Common myeloid progenitor, CD34-positive (primary cell): ENCODE results near the gene MACROD2.

Source experiments
- CTCF ChIA-PET: fragments of 350-600 bp; sonication (Branson Sonifier 250); formaldehyde crosslinking; loops from one replicate; lab custom pipeline; 2021; ENCODE audit warnings: antibody characterized with exemption; lab: Charles Lee
- POLR2A ChIA-PET: fragments of 350-600 bp; sonication (Branson Sonifier 250); formaldehyde crosslinking; loops from one replicate; lab custom pipeline; 2021; ENCODE audit warnings: antibody characterized with exemption; lab: Charles Lee
- DNase-seq, 3 donors: peaks; one replicate each; pipeline versions ENCODE4 v3.0.0 to v3.0.0-alpha.2; 2013
- H3K27ac ChIP-seq, 2 experiments: 1 replicate in 1 of 2; 2 replicates in 1 of 2; pipeline ENCODE4 v1.7.0; 2013; ENCODE audit warnings: inconsistent platforms in 2 of 2, low read length in 2 of 2, mild to moderate bottlenecking in 2 of 2, low read depth in 1 of 2, moderate library complexity in 1 of 2; ENCODE audit not compliant: severe bottlenecking in 2 of 2, insufficient read depth in 1 of 2, poor library complexity in 1 of 2
- H3K27me3 ChIP-seq, 5 experiments: replicated peaks in 2 of 5; 1 replicate in 3 of 5; 2 replicates in 2 of 5; pipeline versions ENCODE4 v1.6.1 to v1.7.0; 2013; ENCODE audit warnings: low read length in 4 of 5, mild to moderate bottlenecking in 2 of 5, moderate library complexity in 2 of 5, inconsistent platforms in 1 of 5; ENCODE audit not compliant: insufficient read depth in 5 of 5, control insufficient read depth in 4 of 5
- H3K36me3 ChIP-seq, 4 experiments: 1 replicate in 2 of 4; 2 replicates in 2 of 4; pipeline versions ENCODE4 v1.6.1 to v1.7.0; 2013; ENCODE audit warnings: low read length in 3 of 4, control low read depth in 1 of 4, mild to moderate bottlenecking in 1 of 4; ENCODE audit not compliant: control insufficient read depth in 4 of 4, insufficient read depth in 4 of 4
- H3K4me1 ChIP-seq, 4 experiments: 1 replicate in 3 of 4; 2 replicates in 1 of 4; pipeline versions ENCODE4 v1.6.1 to v1.7.1; 2013; ENCODE audit warnings: low read length in 3 of 4, mild to moderate bottlenecking in 3 of 4, control low read depth in 1 of 4, inconsistent platforms in 1 of 4, moderate library complexity in 1 of 4; ENCODE audit not compliant: control insufficient read depth in 4 of 4, insufficient read depth in 4 of 4; ENCODE audit errors: control extremely low read depth in 1 of 4
- H3K4me3 ChIP-seq, 7 experiments: 1 replicate in 4 of 7; 2 replicates in 3 of 7; pipeline versions ENCODE4 v1.5.1 to v1.7.0; 2013; ENCODE audit warnings: mild to moderate bottlenecking in 7 of 7, low read length in 6 of 7, moderate library complexity in 6 of 7, inconsistent platforms in 2 of 7, low read depth in 2 of 7, control low read depth in 1 of 7; ENCODE audit not compliant: insufficient read depth in 4 of 7, control insufficient read depth in 1 of 7; ENCODE audit errors: extremely low read depth in 1 of 7
- H3K9me3 ChIP-seq, 5 experiments: 1 replicate in 4 of 5; 2 replicates in 1 of 5; pipeline versions ENCODE4 v1.6.1 to v1.7.1; 2013; ENCODE audit warnings: low read length in 4 of 5, mild to moderate bottlenecking in 2 of 5, inconsistent platforms in 1 of 5, low read depth in 1 of 5, moderate library complexity in 1 of 5; ENCODE audit not compliant: control insufficient read depth in 4 of 5, insufficient read depth in 2 of 5; ENCODE audit errors: control extremely low read depth in 1 of 5
- WGBS: methylation state at CpG from one replicate; pipeline ENCODE4 v1.1.5; 2013; ENCODE audit not compliant: insufficient coverage; 5-methylcytosine and 5-hydroxymethylcytosine counted together

Gene MACROD2

GRCh38 chr20:15634102-15634501 lies 1638.8 kb downstream of the MACROD2 start:
- ChIA-PET POLR2A (no interaction called here), CTCF (no interaction called here)
- no peak overlapping the region for H3K4me3 ChIP-seq
- H3K27ac ChIP-seq: no peak overlapping the region
- no peaks in the 10 kb centered on the region for H3K36me3 ChIP-seq
- no peaks in the 10 kb centered on the region for H3K4me1 ChIP-seq
- no peak for DNase-seq
- 94% methylated on average over 2 of the region's 2 CpGs for WGBS
- peaks cover 0 to 2% (median 0%) of the 10 kb centered on the region in 5 experiments for H3K27me3 ChIP-seq
- H3K9me3 ChIP-seq: no peaks in the 10 kb centered on the region

- Histone ChIP-seq H3K27ac (no peak overlapping the region), H3K27me3 (peaks cover 0 to 3% (median 0%) of the 10 kb centered on the region in 5 experiments), H3K36me3 (no peaks in the 10 kb centered on the region), H3K4me3 (no peak overlapping the region), H3K4me1 (no peaks in the 10 kb centered on the region), H3K9me3 (no peaks in the 10 kb centered on the region)
- no peak for DNase-seq
- POLR2A ChIA-PET: no interaction called here
- no CpG with 5 or more reads among the region's 5 CpGs for WGBS
- CTCF ChIA-PET: interaction anchor here (1.2 kb wide), 1 partner anchor 17 kb away, joined by 3 read pairs; no protein-coding TSS in a partner anchor
Measured at GRCh38 chr20:15637546-15637945, 1642.2 kb downstream of the MACROD2 start.

- 92% methylated on average over 3 of the region's 5 CpGs for WGBS
- ChIA-PET POLR2A (no interaction called here), CTCF (interaction anchor here (1.2 kb wide), 1 partner anchor 16 kb away, joined by 3 read pairs; no protein-coding TSS in a partner anchor)
- no peak for DNase-seq
- Histone ChIP-seq H3K9me3 (no peaks in the 10 kb centered on the region), H3K27me3 (peaks cover 0 to 3% (median 0%) of the 10 kb centered on the region in 5 experiments), H3K36me3 (no peaks in the 10 kb centered on the region), H3K4me3 (no peak overlapping the region), H3K4me1 (no peaks in the 10 kb centered on the region), H3K27ac (no peak overlapping the region)
Measured at GRCh38 chr20:15637950-15638754, 1642.8 kb downstream of the MACROD2 start.

- Histone ChIP-seq H3K4me1 (no peaks in the 10 kb centered on the region), H3K27me3 (peaks cover 0 to 3% (median 0%) of the 10 kb centered on the region in 5 experiments), H3K4me3 (no peak overlapping the region), H3K36me3 (no peaks in the 10 kb centered on the region), H3K9me3 (no peaks in the 10 kb centered on the region), H3K27ac (no peak overlapping the region)
- WGBS: 92% methylated on average over 5 of the region's 5 CpGs
- no peak for DNase-seq
- ChIA-PET POLR2A (no interaction called here), CTCF (no interaction called here)
Measured at GRCh38 chr20:15638816-15639215, 1643.5 kb downstream of the MACROD2 start.

GRCh38 chr20:15639839-15640238 lies 1644.5 kb downstream of the MACROD2 start:
- H3K4me3 ChIP-seq: no peak overlapping the region
- no peak for DNase-seq
- WGBS: 86% methylated on average over 1 of the region's 1 CpG
- H3K27ac ChIP-seq: no peak overlapping the region
- ChIA-PET CTCF (no interaction called here), POLR2A (no interaction called here)
- H3K27me3 ChIP-seq: peaks cover 0 to 1% (median 0%) of the 10 kb centered on the region in 5 experiments
- no peaks in the 10 kb centered on the region for H3K9me3 ChIP-seq
- no peaks in the 10 kb centered on the region for H3K4me1 ChIP-seq
- H3K36me3 ChIP-seq: no peaks in the 10 kb centered on the region

- ChIA-PET CTCF (interaction anchor here (1.1 to 1.6 kb wide), 2 partner anchors 12 to 14 kb away, joined by 4 to 6 read pairs; no protein-coding TSS in a partner anchor), POLR2A (no interaction called here)
- H3K4me3 ChIP-seq: no peak overlapping the region
Measured at GRCh38 chr20:15642109-15642508, 1646.8 kb downstream of the MACROD2 start.

GRCh38 chr20:15642676-15643075 lies 1647.4 kb downstream of the MACROD2 start:
- Histone ChIP-seq H3K27ac (no peak overlapping the region), H3K4me3 (no peak overlapping the region), H3K36me3 (no peaks in the 10 kb centered on the region), H3K9me3 (no peaks in the 10 kb centered on the region), H3K27me3 (peaks cover 0 to 1% (median 0%) of the 10 kb centered on the region in 5 experiments), H3K4me1 (no peaks in the 10 kb centered on the region)
- DNase-seq: no peak
- POLR2A ChIA-PET: no interaction called here
- 55% methylated on average over 3 of the region's 4 CpGs for WGBS
- CTCF ChIA-PET: interaction anchor here (1.6 kb wide), 1 partner anchor 13 kb away, joined by 6 read pairs; no protein-coding TSS in a partner anchor

More at GRCh38 chr20:15642109-15642508, 1646.8 kb downstream of the MACROD2 start:
- H3K36me3 ChIP-seq: no peaks in the 10 kb centered on the region
- H3K27me3 ChIP-seq: peaks cover 0 to 1% (median 0%) of the 10 kb centered on the region in 5 experiments
- WGBS: 84% methylated on average over 4 of the region's 6 CpGs
- H3K9me3 ChIP-seq: no peaks in the 10 kb centered on the region
- H3K27ac ChIP-seq: no peak overlapping the region
- no peak for DNase-seq
- no peaks in the 10 kb centered on the region for H3K4me1 ChIP-seq
